HepG2 (cell line): ENCODE measurements around the gene DNMT3B. TPM values are rescaled to one million over a fixed set of nuclear protein-coding genes. Genes with fewer than 3 reads are reported as not detected.
A peak's percentile ranks its signal among the peaks of the same experiment; 100 is the strongest.

ENCODE experiments used
- AHDC1 ChIP-seq: sonication (generic); formaldehyde crosslinking; IDR thresholded peaks from 2 replicates; pipeline ENCODE4 v1.5.1; 2020; ENCODE audit warnings: mild to moderate bottlenecking, missing genetic modification reagents, borderline replicate concordance
- E2F2 ChIP-seq: sonication (generic); formaldehyde crosslinking; IDR thresholded peaks from 2 replicates; pipeline ENCODE4 v1.4.0; 2020; ENCODE audit warnings: missing genetic modification reagents, borderline replicate concordance
- EED ChIP-seq: sonication (generic); formaldehyde crosslinking; IDR thresholded peaks from 2 replicates; pipeline ENCODE4 v1.5.0; 2020; ENCODE audit warnings: mild to moderate bottlenecking, missing genetic modification reagents
- ETV5 ChIP-seq: IDR thresholded peaks from 2 replicates; pipeline ENCODE4 v1.6.1; 2018; ENCODE audit warnings: missing biosample characterization, missing genetic modification reagents, inconsistent platforms, borderline replicate concordance
- GLI4 ChIP-seq: sonication (generic); formaldehyde crosslinking; IDR thresholded peaks from 2 replicates; pipeline ENCODE4 v1.5.1; 2020; ENCODE audit warnings: missing genetic modification reagents, mild to moderate bottlenecking, moderate library complexity, borderline replicate concordance
- HDAC2 ChIP-seq: sonication (generic); formaldehyde crosslinking; IDR thresholded peaks from 2 replicates; pipeline ENCODE4 v1.4.0; 2020; ENCODE audit warnings: missing genetic modification reagents
- HOXA9 ChIP-seq: sonication (generic); formaldehyde crosslinking; IDR thresholded peaks from 2 replicates; pipeline ENCODE4 v1.8.1; 2022; ENCODE audit warnings: missing genetic modification reagents, mild to moderate bottlenecking, moderate library complexity, borderline replicate concordance
- ISX ChIP-seq: sonication (generic); formaldehyde crosslinking; conservative IDR thresholded peaks from 2 replicates; pipeline ENCODE4 v1.5.0; 2020; ENCODE audit warnings: missing genetic modification reagents
- JARID2 ChIP-seq: sonication (generic); formaldehyde crosslinking; IDR thresholded peaks from 2 replicates; pipeline ENCODE4 v1.8.1; 2023; ENCODE audit warnings: missing genetic modification reagents, inconsistent platforms; ENCODE audit not compliant: insufficient replicate concordance
- JDP2 ChIP-seq: sonication (generic); formaldehyde crosslinking; IDR thresholded peaks from 2 replicates; pipeline ENCODE4 v1.8.1; 2022; ENCODE audit warnings: missing genetic modification reagents, borderline replicate concordance
- MIXL1 ChIP-seq: IDR thresholded peaks from 2 replicates; pipeline ENCODE4 v1.6.1; 2016
- NCOA1 ChIP-seq: sonication (generic); formaldehyde crosslinking; IDR thresholded peaks from 2 replicates; pipeline ENCODE4 v1.9.0; 2021; ENCODE audit warnings: missing genetic modification reagents
- NCOA2 ChIP-seq: sonication (generic); formaldehyde crosslinking; IDR thresholded peaks from 2 replicates; pipeline ENCODE4 v1.8.0; 2022; ENCODE audit warnings: inconsistent platforms
- NFATC3 ChIP-seq: sonication (generic); formaldehyde crosslinking; IDR thresholded peaks from 2 replicates; pipeline ENCODE4 v1.5.1; 2020; ENCODE audit warnings: mild to moderate bottlenecking, missing genetic modification reagents
- RXRA ChIP-seq: sonication (generic); formaldehyde crosslinking; IDR thresholded peaks from 2 replicates; pipeline ENCODE4 v1.5.1; 2020; ENCODE audit warnings: missing genetic modification reagents
- SAP130 ChIP-seq: IDR thresholded peaks from 2 replicates; pipeline ENCODE4 v1.6.1; 2016; ENCODE audit warnings: low read depth
- SMARCE1 ChIP-seq: fragments of 450-650 bp; IDR thresholded peaks from 2 replicates; pipeline ENCODE4 v1.6.1; 2017; ENCODE audit warnings: borderline replicate concordance
- SRSF9 ChIP-seq: fragments of 200-400 bp; formaldehyde crosslinking; IDR thresholded peaks from 2 replicates; pipeline ENCODE4 v1.6.1; 2018; ENCODE audit warnings: borderline replicate concordance, mild to moderate bottlenecking, low read depth, low read length; ENCODE audit not compliant: insufficient read depth, poor library complexity, severe bottlenecking
- TBP ChIP-seq: sonication (generic); formaldehyde crosslinking; IDR thresholded peaks from 2 replicates; pipeline ENCODE4 v1.5.0; 2020; ENCODE audit warnings: missing genetic modification reagents
- ZBTB37 ChIP-seq: sonication (generic); formaldehyde crosslinking; IDR thresholded peaks from 2 replicates; pipeline ENCODE4 v1.4.0; 2020; ENCODE audit warnings: mild to moderate bottlenecking, missing genetic modification reagents
- ZNF121 ChIP-seq: sonication (generic); formaldehyde crosslinking; IDR thresholded peaks from 2 replicates; pipeline ENCODE4 v1.5.0; 2020; ENCODE audit warnings: mild to moderate bottlenecking, missing genetic modification reagents
- ZNF570 ChIP-seq: sonication (generic); formaldehyde crosslinking; IDR thresholded peaks from 2 replicates; pipeline ENCODE4 v1.4.0; 2020; ENCODE audit warnings: mild to moderate bottlenecking, missing genetic modification reagents, borderline replicate concordance
- polyA plus RNA-seq, 8 experiments: library from polyadenylated mRNA; depleted of rRNA in 3 of 8; stranded (reverse) in 7 of 8; unstranded in 1 of 8; fragments of >200 nt; fragmentation: Illumina TruSeq in 4 of 8; extraction: Trizol in 4 of 8; gene quantifications; 2 replicates each; pipeline versions ENCODE4 v1.2.1 to v1.2.3, GENCODE V29; 2011 to 2016; ENCODE audit warnings: low read depth in 4 of 8, missing spikeins in 1 of 8, mixed read lengths in 1 of 8; ENCODE audit not compliant: insufficient read depth in 1 of 8
- total RNA-seq, 5 experiments: library from RNA; depleted of rRNA; stranded (reverse); fragments of >200 nt; fragmentation: Illumina TruSeq; extraction: Trizol; gene quantifications; 2 replicates each; pipeline ENCODE4 v1.2.3, GENCODE V29; 2016; ENCODE audit warnings: low read depth in 1 of 5

The DNMT3B gene
- total and polyA plus RNA-seq, 2 of the 13 experiments (the other 11 are each of a cell fraction or from before 2014, with no cell fraction given) = 3.8 to 13.9 TPM

- TF ChIP-seq AHDC1 (CRISPR knock-in tag) (no peak), GLI4 (CRISPR knock-in tag) (no peak), ZNF570 (CRISPR knock-in tag) (no peak), HOXA9 (CRISPR knock-in tag) (peak; percentile 87; the same call in 1 of the 2 replicates), SRSF9 (no peak), TBP (CRISPR knock-in tag) (no peak; the same call in 1 of the 2 replicates), ISX (CRISPR knock-in tag) (no peak), JDP2 (CRISPR knock-in tag) (peak; percentile 67; the same call in 1 of the 2 replicates), HDAC2 (CRISPR knock-in tag) (peak; percentile 7), JARID2 (CRISPR knock-in tag) (no peak), SMARCE1 (no peak), EED (no peak), NCOA1 (CRISPR knock-in tag) (no peak), E2F2 (CRISPR knock-in tag) (no peak), ZBTB37 (CRISPR knock-in tag) (no peak), NFATC3 (CRISPR knock-in tag) (no peak), RXRA (no peak), SAP130 (CRISPR knock-in tag) (peak; percentile 78), ZNF121 (CRISPR knock-in tag) (no peak), MIXL1 (no peak), NCOA2 (CRISPR knock-in tag) (no peak), ETV5 (CRISPR knock-in tag) (peak; percentile 5; the same call in 1 of the 2 replicates)
Measured at GRCh38 chr20:32761831-32762753, at the start of gene DNMT3B (continued).
